Measurements from ENCODE around the gene CNST. TPM values are rescaled to one million over a fixed set of nuclear protein-coding genes. Genes with fewer than 3 reads are reported as not detected.
"Not testable (repeated sequence)": the region's sequence is repeated elsewhere in the genome, so short reads cannot be mapped to it uniquely, and the experiment has no call there.

CNST gene
- total and polyA plus RNA-seq, 9 donors = 8.7 to 31.2 (median 22.4) TPM

GRCh38 chr1:246587032-246587431, 20.8 kb downstream of the CNST start:
- H3K27ac ChIP-seq = no peak overlapping the region
- H3K36me3 ChIP-seq = no peaks in the 10 kb centered on the region
- intact Hi-C loops (cut with DNase I) = no loop called here
- no peaks in the 10 kb centered on the region for H3K9me3 ChIP-seq
- DNase-seq = no peak
- WGBS, 3 donors = 75 to 82% (median 79%) methylated on average over 3 of the region's 3 CpGs
- no peak overlapping the region for H3K4me3 ChIP-seq
- no peak for TF ChIP-seq POLR2A (IDR thresholded peaks at IDR 0.05)
- no peak for TF ChIP-seq EP300 (IDR thresholded peaks at IDR 0.05)
- TF ChIP-seq CTCF (IDR thresholded peaks at IDR 0.05) = no peak
- H3K4me1 ChIP-seq (ENCODE audit: insufficient read depth) = peaks cover 15% of the 10 kb centered on the region
- H3K27me3 ChIP-seq = no peaks in the 10 kb centered on the region

- H3K27me3 ChIP-seq = no peaks in the 10 kb centered on the region
- intact Hi-C loops (cut with DNase I) = no loop called here
- no peak overlapping the region for H3K4me3 ChIP-seq
- WGBS, 3 donors = 4 to 17% (median 9%) methylated on average over 3 of the region's 3 CpGs
- no peak for DNase-seq
- H3K9me3 ChIP-seq = no peaks in the 10 kb centered on the region
- no peak overlapping the region for H3K27ac ChIP-seq
- H3K4me1 ChIP-seq (ENCODE audit: insufficient read depth) = peaks cover 10% of the 10 kb centered on the region
- H3K36me3 ChIP-seq = no peaks in the 10 kb centered on the region
- no peak for TF ChIP-seq EP300 (IDR thresholded peaks at IDR 0.05)
- no peak for TF ChIP-seq POLR2A (IDR thresholded peaks at IDR 0.05)
- TF ChIP-seq CTCF (IDR thresholded peaks at IDR 0.05) = no peak
These were observed 21.4 kb downstream of the CNST start for GRCh38 chr1:246587606-246588005.

- peaks cover 7% of the 10 kb centered on the region for H3K4me1 ChIP-seq (ENCODE audit: insufficient read depth)
- no peak for DNase-seq
- H3K27me3 ChIP-seq = no peaks in the 10 kb centered on the region
- H3K9me3 ChIP-seq = no peaks in the 10 kb centered on the region
- TF ChIP-seq CTCF (IDR thresholded peaks at IDR 0.05) (no peak), EP300 (IDR thresholded peaks at IDR 0.05) (no peak), POLR2A (IDR thresholded peaks at IDR 0.05) (no peak)
- no peak overlapping the region for H3K4me3 ChIP-seq
- intact Hi-C loops (cut with DNase I) = no loop called here
- no peaks in the 10 kb centered on the region for H3K36me3 ChIP-seq
- no peak overlapping the region for H3K27ac ChIP-seq
- WGBS, 3 donors = 70 to 72% (median 71%) methylated on average over 2 of the region's 2 CpGs
These were observed 22.0 kb downstream of the CNST start for GRCh38 chr1:246588159-246588721.

- DNase-seq; H3K4me1 ChIP-seq (ENCODE audit: insufficient read depth); H3K9me3 ChIP-seq; H3K27ac ChIP-seq; H3K27me3 ChIP-seq; intact Hi-C loops (cut with DNase I); H3K36me3 ChIP-seq; H3K4me3 ChIP-seq: not testable (repeated sequence)
- WGBS, 3 donors = 84 to 94% (median 87%) methylated on average over 9 to 10 of the region's 10 CpGs
These were observed 23.7 kb downstream of the CNST start for GRCh38 chr1:246589919-246590318.

- TF ChIP-seq CTCF (IDR thresholded peaks at IDR 0.05) (no peak), POLR2A (IDR thresholded peaks at IDR 0.05) (no peak), EP300 (IDR thresholded peaks at IDR 0.05) (no peak)
- H3K9me3 ChIP-seq = no peaks in the 10 kb centered on the region
- no peak overlapping the region for H3K4me3 ChIP-seq
- intact Hi-C loops (cut with DNase I) = no loop called here
- no peak overlapping the region for H3K27ac ChIP-seq
- H3K36me3 ChIP-seq = no peaks in the 10 kb centered on the region
- no peaks in the 10 kb centered on the region for H3K4me1 ChIP-seq (ENCODE audit: insufficient read depth)
- no peak for DNase-seq
- H3K27me3 ChIP-seq = no peaks in the 10 kb centered on the region
These were observed 24.8 kb downstream of the CNST start for GRCh38 chr1:246591047-246591446.
